Stimulated activated CD4-positive, alpha-beta T cell treated with anti-CD3 and anti-CD28 coated beads, Interleukin-1b, Interleukin-23, amount 100 ng/mL, for 48 hours (primary cell): ENCODE measurements around the gene CCR6.

Source experiments
- DNase-seq: peaks from one replicate; pipeline ENCODE4 v3.0.0-alpha.2; 2020

The CCR6 gene

GRCh38 chr6:167121335-167121841 lies 1.5 kb upstream of the CCR6 start:
- no peak for DNase-seq

DNA sequence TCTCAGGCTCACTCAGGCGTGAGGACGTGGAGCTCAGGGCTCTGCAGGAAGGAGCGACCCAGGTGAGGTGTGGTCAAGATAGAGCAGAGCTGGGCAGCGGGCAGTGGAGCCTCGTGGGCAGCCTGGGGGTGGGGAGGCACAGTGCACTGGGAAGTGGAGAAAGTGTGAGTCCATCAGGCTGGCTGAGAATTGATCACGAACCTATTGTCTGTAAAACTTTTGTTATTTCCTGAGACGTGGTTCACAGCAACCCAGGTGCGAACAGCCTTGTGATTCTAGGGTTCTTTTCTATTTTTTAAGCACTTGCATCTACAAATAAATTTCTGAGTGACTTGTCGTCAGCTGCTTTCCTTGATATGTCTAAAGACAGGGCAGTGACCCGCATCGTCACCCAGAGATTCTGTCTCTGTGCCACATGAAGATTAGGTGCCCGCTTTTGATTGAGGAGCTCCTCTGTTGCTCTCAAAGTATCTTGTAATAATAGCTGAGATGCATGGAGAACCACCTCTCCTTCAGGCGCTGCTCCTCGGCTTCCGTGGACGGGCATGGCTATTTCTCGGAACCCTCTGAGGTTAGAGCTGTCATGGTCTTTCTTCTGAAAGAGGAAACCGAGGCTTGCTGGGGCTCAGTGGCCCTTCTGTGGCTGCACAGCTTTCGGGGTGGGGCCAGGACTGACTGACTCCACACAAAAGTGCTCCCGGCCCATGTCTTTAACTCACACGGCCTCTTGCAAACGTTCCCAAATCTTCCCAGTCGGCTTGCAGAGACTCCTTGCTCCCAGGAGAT lies 662 bp upstream of the CCR6 start:
- DNase-seq: no peak

DNA sequence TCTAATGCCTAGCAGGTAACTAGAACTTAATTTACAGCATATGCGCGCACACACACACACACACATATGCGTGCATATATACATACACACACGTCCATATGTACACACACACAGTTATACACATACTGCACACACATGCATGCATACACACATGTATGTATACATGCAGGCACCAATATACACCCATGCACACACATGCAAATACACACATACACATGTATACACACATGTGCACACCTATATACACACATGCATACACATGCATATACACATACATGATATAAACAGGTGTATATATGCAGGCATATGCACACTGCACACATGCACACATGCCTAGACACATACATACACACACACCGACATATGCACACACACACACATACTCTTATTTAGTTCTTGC lies 1.9 kb downstream of the CCR6 start:
- DNase-seq: no peak

DNA sequence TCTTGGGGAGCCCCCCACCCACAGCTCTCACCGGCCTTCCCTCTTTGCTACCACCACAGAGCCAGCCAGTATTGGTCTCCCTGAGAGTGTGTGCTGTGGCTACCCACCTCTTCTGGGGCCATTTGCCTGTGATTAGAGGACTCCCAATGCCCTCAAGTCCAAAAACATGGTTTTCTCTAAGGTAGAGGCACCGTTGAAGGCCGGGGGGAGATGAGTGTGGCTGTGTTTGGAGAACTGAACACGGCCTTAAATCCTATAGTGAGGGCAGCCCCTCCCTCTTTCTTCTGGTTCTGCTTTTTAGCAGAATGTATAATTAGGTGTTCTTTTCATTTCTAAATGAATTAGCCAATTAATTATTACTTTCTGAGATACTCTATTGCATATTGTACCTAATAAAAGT lies 2.5 kb downstream of the CCR6 start:
- DNase-seq: no peak

- no peak for DNase-seq
These were observed 3.0 kb downstream of the CCR6 start for GRCh38 chr6:167125855-167126349.

DNA sequence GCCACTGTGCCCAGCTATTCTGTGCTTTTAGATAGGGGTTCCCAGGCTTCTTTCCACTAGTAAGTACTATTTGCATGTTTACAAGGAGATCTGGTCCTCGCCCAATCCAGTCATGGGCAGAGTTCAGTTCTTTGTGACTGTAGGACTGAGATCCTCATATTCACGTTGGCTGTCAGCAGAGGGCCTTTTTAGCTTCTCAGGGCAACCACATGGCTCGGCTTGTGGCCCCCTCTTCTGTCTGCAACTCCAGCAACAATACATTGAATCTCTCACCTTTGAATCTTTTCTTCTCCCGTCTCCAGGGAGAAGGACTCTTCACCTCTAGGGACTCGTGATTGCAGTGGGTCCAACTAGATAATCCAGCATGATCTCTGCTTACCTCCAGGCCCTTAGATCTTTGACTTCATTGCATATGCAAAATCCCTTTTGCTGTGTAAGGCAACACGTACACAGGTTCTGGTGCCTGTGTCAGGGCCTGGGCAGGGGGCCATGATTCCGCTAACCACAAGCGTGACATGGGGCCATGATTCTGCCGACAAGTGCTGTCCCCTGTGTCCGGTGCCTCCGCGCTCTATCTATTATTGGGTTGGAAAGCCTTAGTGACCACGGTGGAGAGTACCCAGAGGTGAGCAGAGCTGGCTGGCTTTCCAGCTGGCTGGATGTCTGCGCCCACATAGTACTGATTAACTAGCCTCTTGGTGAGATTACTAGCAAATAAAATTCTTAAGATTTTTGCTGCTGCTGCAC lies 5.1 kb downstream of the CCR6 start:
- DNase-seq: no peak

- DNase-seq: no peak
These were observed 6.3 kb downstream of the CCR6 start for GRCh38 chr6:167129159-167129558.

GRCh38 chr6:167129562-167129961 lies 6.7 kb downstream of the CCR6 start:
- DNase-seq: no peak

GRCh38 chr6:167130008-167130677 lies 7.2 kb downstream of the CCR6 start:
- DNase-seq: no peak

DNA sequence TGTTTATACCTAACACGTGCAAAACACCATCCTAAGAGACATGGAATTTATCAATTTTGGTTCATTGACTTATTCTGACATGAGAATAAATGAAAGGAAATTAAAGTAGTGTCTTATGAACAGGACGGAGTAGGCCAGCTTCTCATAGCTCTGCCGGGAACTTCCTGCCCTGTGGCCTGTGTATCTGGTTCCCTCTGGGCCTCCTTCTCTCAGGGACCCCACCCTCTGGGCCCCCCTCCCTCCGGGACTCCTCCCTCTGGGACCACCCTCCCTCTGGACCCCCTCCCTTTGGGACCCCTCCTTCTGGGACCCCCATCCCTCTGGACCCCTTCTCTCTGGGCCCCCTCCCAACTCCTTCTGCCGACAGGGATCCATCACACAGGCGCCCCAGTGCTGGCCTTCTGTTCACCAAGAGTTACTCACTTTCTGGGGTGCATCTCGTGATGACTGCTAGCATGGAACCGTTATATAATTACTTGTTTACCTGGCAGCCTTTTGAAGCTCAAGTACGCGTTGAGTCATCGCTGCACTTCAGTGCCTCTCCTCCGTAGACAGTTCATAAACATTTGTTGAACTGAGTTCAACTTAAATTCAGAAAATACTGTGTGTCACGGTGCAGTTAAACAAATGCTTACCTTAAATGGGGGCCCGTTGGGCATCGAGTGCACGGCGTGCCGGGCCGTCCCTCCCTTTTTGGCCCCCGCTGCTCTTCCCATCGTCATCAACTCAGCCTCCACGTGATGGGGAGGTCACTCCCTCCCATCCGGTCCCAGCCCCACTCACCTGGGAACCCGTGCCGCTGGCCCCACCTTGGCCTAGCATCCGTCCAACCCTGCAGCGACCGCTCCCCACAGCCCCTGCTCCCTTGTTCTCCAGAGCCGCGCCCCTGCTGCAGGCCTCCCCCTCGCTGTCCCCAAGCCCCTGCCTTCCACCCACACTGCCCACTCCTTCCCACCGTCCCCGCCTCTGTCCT lies 8.1 kb downstream of the CCR6 start:
- DNase-seq: no peak

DNA sequence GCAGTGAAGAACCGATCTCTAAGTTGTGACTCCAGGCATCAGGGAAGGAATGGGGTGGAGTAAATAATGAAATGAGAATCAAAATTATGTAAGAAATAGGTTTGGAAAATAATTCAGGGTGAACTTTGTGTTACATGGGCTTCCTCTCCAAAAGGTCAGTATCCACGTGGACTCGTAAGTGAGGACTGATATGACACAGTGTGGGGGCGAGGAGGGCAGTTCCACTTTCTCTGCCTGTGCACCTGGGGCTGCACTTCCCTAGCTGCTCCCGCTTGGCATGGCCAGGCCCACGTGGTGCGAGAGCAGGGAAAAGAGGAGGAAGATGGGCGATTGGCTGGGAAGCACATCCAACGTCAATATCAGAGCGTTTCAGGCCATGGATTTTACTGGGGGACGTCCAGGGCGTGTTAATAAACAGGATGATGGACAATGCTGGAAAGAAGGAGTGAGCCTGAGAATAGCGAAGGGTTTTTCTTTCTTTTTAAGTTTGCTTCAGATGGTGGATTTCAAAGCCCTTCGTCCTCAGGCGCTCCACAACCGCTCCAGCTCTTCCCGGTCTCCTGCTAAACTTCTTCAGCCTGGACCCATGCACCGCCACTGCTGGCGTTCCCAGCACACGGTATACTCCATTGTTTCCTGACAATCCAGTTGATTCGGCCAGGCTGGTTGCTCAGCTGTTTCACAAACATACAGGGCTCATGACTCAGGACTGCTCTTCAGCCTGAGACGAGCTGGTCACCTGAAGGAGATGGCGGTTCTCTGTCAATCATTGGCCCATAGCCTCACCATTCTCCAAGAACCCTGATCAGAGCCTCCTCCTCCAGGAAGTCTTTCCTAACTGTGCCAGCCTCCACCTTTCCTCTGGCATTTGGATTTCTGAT lies 11.8 kb downstream of the CCR6 start:
- DNase-seq: no peak

- no peak for DNase-seq
These were observed 13.5 kb downstream of the CCR6 start for GRCh38 chr6:167136376-167136775.

- no peak for DNase-seq
These were observed 14.2 kb downstream of the CCR6 start for GRCh38 chr6:167137081-167137480.

GRCh38 chr6:167137881-167138280 lies 15.0 kb downstream of the CCR6 start:
- no peak for DNase-seq

DNA sequence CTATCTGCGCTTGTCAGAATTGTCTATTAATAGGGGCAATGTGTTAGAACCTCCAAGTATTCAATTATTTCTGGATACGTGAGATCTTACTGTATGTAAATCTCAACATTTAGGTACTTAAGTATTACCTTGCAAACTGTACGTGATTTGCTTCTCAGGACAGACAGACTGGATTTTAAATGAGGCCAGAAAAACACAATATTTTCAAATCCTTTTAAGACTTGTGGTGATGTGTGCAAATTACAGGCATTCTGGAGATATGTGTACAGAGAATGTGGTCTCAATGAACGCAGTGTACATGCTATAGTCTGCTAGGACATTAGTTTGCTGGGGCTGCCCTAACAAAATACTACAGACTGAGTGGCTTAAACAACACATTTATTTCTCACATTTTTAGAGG lies 16.9 kb downstream of the CCR6 start:
- DNase-seq: no peak

DNA sequence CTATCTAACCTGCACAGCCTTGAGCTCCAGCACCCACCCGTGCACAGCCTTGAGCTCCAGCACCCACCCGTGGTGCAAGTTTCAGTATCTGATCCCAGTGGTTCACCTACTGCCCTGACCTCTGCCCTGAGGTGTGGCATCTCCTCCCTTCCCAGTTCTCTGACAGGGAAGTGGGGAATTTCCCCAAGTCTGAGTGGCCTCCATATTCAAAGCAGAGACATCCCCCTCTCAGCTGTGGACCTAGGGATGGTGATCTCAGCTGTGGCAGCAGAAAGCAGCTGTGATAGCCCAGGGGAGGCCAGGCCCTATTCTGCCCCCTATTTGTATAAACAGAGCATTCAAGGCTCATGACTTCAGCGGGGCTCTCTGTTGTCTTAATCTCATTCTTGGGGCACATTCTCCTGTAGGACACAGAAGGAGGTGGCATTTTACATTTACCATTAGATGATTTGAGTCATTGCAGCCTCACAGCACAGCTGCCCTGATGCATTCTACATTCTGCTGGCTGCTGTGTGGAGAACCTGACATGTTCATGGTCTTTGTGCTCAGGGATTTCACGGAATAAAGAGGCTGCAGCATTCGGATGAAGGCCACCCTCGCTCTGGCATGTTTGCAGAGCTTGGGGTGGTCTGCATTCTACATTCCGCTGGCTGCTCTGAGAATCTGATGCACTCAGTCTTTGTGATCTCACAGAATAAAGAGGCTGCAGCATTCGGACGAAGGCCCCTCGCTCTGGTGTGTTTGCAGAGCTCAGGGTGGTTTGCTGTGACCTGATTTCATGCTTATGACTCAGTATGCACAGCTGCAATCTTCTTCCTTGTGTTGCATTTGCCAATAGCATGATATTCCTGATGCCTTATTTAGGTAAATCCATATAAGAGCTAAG lies 17.9 kb downstream of the CCR6 start:
- DNase-seq: no peak

GRCh38 chr6:167141667-167142432 lies 19.0 kb downstream of the CCR6 start:
- peak; percentile 27 for DNase-seq

GRCh38 chr6:167142433-167142761 lies 19.5 kb downstream of the CCR6 start:
- DNase-seq: no peak

DNA sequence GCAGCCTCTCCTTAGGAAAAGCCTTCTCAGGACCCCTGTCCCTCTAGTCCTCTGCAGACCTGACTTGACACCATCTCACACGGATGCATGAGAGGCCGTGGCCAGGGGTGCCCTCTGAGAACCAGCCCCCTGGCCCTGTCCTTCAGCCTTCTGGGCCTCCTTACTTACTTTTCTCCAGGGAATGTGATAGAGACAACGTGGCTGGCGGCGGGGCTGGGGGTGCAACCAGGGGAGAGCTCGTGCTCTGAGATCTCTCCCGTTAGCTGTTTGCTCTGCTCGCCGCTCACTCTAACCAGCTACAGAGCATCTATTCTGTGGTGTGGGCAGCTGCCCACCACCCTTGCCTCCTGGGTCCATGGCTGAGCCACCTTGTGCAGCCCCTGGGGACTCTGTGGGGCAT lies 20.1 kb downstream of the CCR6 start:
- DNase-seq: no peak

DNA sequence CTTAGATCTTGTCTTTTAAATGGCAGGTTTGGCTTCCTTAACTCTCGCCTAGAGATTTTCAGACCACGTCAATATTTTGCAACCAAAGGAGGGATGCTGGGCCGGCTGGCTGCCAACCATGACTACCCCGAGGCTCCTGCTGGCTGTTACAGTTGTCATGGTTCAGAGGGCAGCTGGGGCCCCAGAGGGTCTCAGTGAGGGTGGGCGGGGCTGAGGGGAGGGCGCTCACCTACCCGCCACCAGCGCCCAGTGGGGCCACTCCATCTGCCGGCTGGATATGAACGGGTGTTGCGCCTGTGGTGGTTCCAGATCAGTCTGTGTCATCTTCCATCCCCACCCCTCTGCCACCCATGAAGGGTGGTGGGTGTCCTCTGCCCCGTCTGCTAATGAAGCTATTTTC lies 22.6 kb downstream of the CCR6 start:
- no peak for DNase-seq
